Right atrium auricular region (tissue), 2 donors: ENCODE measurements around the gene SAGE1. TPM values are rescaled to one million over a fixed set of nuclear protein-coding genes. Genes with fewer than 3 reads are reported as not detected.
"Not testable (repeated sequence)": the region's sequence is repeated elsewhere in the genome, so short reads cannot be mapped to it uniquely, and the experiment has no call there.

Experiments
- DNase-seq: peaks from one replicate; pipeline ENCODE4 v3.0.0-alpha.2; 2019; ENCODE audit warnings: low spot score
- H3K27ac ChIP-seq, 2 donors: fragments of 200-600 bp; sonication (generic); 1 replicate in 1 of 2; 2 replicates in 1 of 2; pipeline ENCODE4 v1.5.1; 2016 to 2019
- H3K27me3 ChIP-seq, 2 donors: fragments of 200-600 bp; sonication (generic); one replicate each; pipeline versions ENCODE4 v1.5.1 to v1.6.0; 2017 to 2019
- H3K36me3 ChIP-seq: fragments of 200-600 bp; sonication (generic); one replicate; pipeline ENCODE4 v1.5.1; 2016
- H3K4me1 ChIP-seq, 2 donors: fragments of 200-600 bp; sonication (generic); one replicate each; pipeline versions ENCODE4 v1.5.1 to v1.6.0; 2017 to 2019
- H3K4me3 ChIP-seq, 2 donors: fragments of 200-600 bp; sonication (generic); 1 replicate in 1 of 2; 2 replicates in 1 of 2; pipeline ENCODE4 v1.5.1; 2017 to 2019; ENCODE audit warnings: mild to moderate bottlenecking in 1 of 2, moderate library complexity in 1 of 2
- H3K9me3 ChIP-seq, 2 donors: fragments of 200-600 bp; sonication (generic); one replicate each; pipeline ENCODE4 v1.5.1; 2019
- CTCF ChIP-seq, 2 donors: fragments of 200-600 bp; sonication (generic); IDR thresholded peaks; one replicate each; pipeline ENCODE4 v1.5.1; 2019; ENCODE audit warnings: antibody characterized with exemption in 2 of 2
- total RNA-seq, 2 donors: library from RNA; depleted of rRNA; stranded (reverse); fragments of >200 nt; gene quantifications; one replicate each; pipeline ENCODE4 v1.1.0, GENCODE V29; 2016

SAGE1 gene
- total RNA-seq: not detected

GRCh38 chrX:135893294-135893817, at the start of gene SAGE1, which contains the start of gene CT45A10:
Gene SAGE1, plus strand, starts transcription at chrX:135893716. Its CDS starts 2,527 bp downstream, at chrX:135896243.
Gene CT45A10, minus strand, starts transcription at chrX:135893444. Its CDS starts 8,100 bp downstream, at chrX:135885344.
- TF ChIP-seq CTCF (IDR thresholded peaks at IDR 0.05): no peak
- no peaks in the 10 kb centered on the region for H3K9me3 ChIP-seq
- no peak within 1 kb of the TSS for H3K4me3 ChIP-seq
- H3K27me3 ChIP-seq: no peaks in the 10 kb centered on the region
- no peaks in the 10 kb centered on the region for H3K36me3 ChIP-seq
- no peak within 1 kb of the TSS for H3K27ac ChIP-seq
- no peak for DNase-seq
- H3K4me1 ChIP-seq: no peaks in the 10 kb centered on the region

GRCh38 chrX:135854438-135854837, 39.1 kb upstream of the SAGE1 start, which contains the start of gene CT45A8:
Gene CT45A8, minus strand, starts transcription at chrX:135854538. Its CDS starts 3,755 bp downstream, at chrX:135850783.
- not testable (repeated sequence) for H3K4me1 ChIP-seq, H3K36me3 ChIP-seq, DNase-seq, H3K27me3 ChIP-seq, H3K27ac ChIP-seq, H3K9me3 ChIP-seq, H3K4me3 ChIP-seq

GRCh38 chrX:135871712-135872111, 21.8 kb upstream of the SAGE1 start, which contains the start of gene CT45A9:
Gene CT45A9, minus strand, starts transcription at chrX:135871812. Its CDS starts 3,751 bp downstream, at chrX:135868061.
- H3K4me1 ChIP-seq, H3K9me3 ChIP-seq, DNase-seq, H3K27me3 ChIP-seq, H3K4me3 ChIP-seq, H3K27ac ChIP-seq, H3K36me3 ChIP-seq: not testable (repeated sequence)

GRCh38 chrX:135882741-135883140, 10.8 kb upstream of the SAGE1 start:
- not testable (repeated sequence) for H3K27ac ChIP-seq, H3K4me1 ChIP-seq, DNase-seq

GRCh38 chrX:135888230-135888629, 5.3 kb upstream of the SAGE1 start:
- not testable (repeated sequence) for H3K4me1 ChIP-seq, H3K9me3 ChIP-seq, H3K27me3 ChIP-seq, H3K4me3 ChIP-seq, H3K36me3 ChIP-seq, DNase-seq, H3K27ac ChIP-seq

More at GRCh38 chrX:135882741-135883140, 10.8 kb upstream of the SAGE1 start:
- H3K36me3 ChIP-seq, H3K27me3 ChIP-seq, H3K4me3 ChIP-seq, H3K9me3 ChIP-seq: not testable (repeated sequence)

GRCh38 chrX:135888976-135889375, 4.5 kb upstream of the SAGE1 start:
- DNase-seq, H3K4me3 ChIP-seq, H3K9me3 ChIP-seq, H3K4me1 ChIP-seq, H3K36me3 ChIP-seq, H3K27me3 ChIP-seq, H3K27ac ChIP-seq: not testable (repeated sequence)

GRCh38 chrX:135890087-135890585, 3.4 kb upstream of the SAGE1 start:
- Histone ChIP-seq H3K27me3 (no peaks in the 10 kb centered on the region), H3K36me3 (no peaks in the 10 kb centered on the region), H3K4me3 (no peak overlapping the region), H3K4me1 (no peaks in the 10 kb centered on the region), H3K9me3 (no peaks in the 10 kb centered on the region), H3K27ac (no peak overlapping the region)
- TF ChIP-seq CTCF (IDR thresholded peaks at IDR 0.05): no peak
- no peak for DNase-seq

GRCh38 chrX:135892781-135893180, 735 bp upstream of the SAGE1 start:
- DNase-seq: no peak
- H3K9me3 ChIP-seq: no peaks in the 10 kb centered on the region
- no peak overlapping the region for H3K27ac ChIP-seq
- H3K36me3 ChIP-seq: no peaks in the 10 kb centered on the region
- no peaks in the 10 kb centered on the region for H3K4me1 ChIP-seq
- no peak overlapping the region for H3K4me3 ChIP-seq
- TF ChIP-seq CTCF (IDR thresholded peaks at IDR 0.05): no peak
- no peaks in the 10 kb centered on the region for H3K27me3 ChIP-seq
